Natural killer cell (primary cell): Measurements from ENCODE around the gene GTF2A1. TPM values are rescaled to one million over a fixed set of nuclear protein-coding genes. Genes with fewer than 3 reads are reported as not detected.

Experiments
- ATAC-seq, 3 donors: fragments of 150-1000 bp in 2 of 3; fragments of 200-7000 bp in 1 of 3; cut with Tn5 transposase; 1 replicate in 1 of 3; 2 replicates in 2 of 3; pipeline ENCODE4 v1.10.0; 2021; ENCODE audit warnings: mild to moderate bottlenecking in 2 of 3, moderate library complexity in 2 of 3
- DNase-seq, 2 donors: peaks; one replicate each; pipeline versions ENCODE4 v3.0.0 to v3.0.0-alpha.2; 2013 to 2021; ENCODE audit warnings: mixed read lengths in 1 of 2
- H3K27ac ChIP-seq: one replicate; pipeline ENCODE4 v1.5.1; 2013; ENCODE audit warnings: mild to moderate bottlenecking, low read length
- H3K27me3 ChIP-seq: one replicate; pipeline ENCODE4 v1.6.1; 2013; ENCODE audit warnings: low read length; ENCODE audit not compliant: control insufficient read depth, insufficient read depth
- H3K36me3 ChIP-seq: one replicate; pipeline ENCODE4 v1.6.1; 2013; ENCODE audit warnings: low read length; ENCODE audit not compliant: control insufficient read depth, insufficient read depth
- H3K4me1 ChIP-seq: one replicate; pipeline ENCODE4 v1.6.1; 2013; ENCODE audit warnings: low read length; ENCODE audit not compliant: control insufficient read depth, insufficient read depth
- H3K4me3 ChIP-seq: one replicate; pipeline ENCODE4 v1.5.1; 2013; ENCODE audit warnings: low read length
- H3K9me3 ChIP-seq: one replicate; pipeline ENCODE4 v1.6.1; 2013; ENCODE audit warnings: low read length; ENCODE audit not compliant: control insufficient read depth, insufficient read depth
- H3K27ac Mint-ChIP-seq, 2 donors: one replicate each; pipeline ENCODE4 v1.8.0; 2022; ENCODE audit warnings: mild to moderate bottlenecking in 2 of 2, mixed read lengths in 2 of 2, moderate library complexity in 1 of 2
- H3K27me3 Mint-ChIP-seq, 2 donors: one replicate each; pipeline ENCODE4 v1.8.0; 2022; ENCODE audit warnings: low read depth in 2 of 2, mixed read lengths in 2 of 2
- H3K36me3 Mint-ChIP-seq: one replicate; pipeline ENCODE4 v1.8.0; 2022; ENCODE audit warnings: mixed read lengths
- H3K4me1 Mint-ChIP-seq, 2 donors: one replicate each; pipeline ENCODE4 v1.8.0; 2022; ENCODE audit warnings: mixed read lengths in 2 of 2
- H3K4me3 Mint-ChIP-seq: one replicate; pipeline ENCODE4 v1.8.0; 2022; ENCODE audit warnings: mild to moderate bottlenecking, moderate library complexity, mixed read lengths
- H3K9me3 Mint-ChIP-seq, 2 donors: one replicate each; pipeline ENCODE4 v1.8.0; 2022; ENCODE audit warnings: mixed read lengths in 2 of 2
- whole genome bisulfite sequencing: methylation state at CpG from one replicate; pipeline ENCODE4 v1.1.7; 2013; ENCODE audit warnings: missing lambda C conversion rate; ENCODE audit not compliant: insufficient coverage; 5-methylcytosine and 5-hydroxymethylcytosine counted together
- intact Hi-C: fragments of 100-400 bp; cut with micrococcal nuclease; formaldehyde crosslinking; loops from one replicate; pipeline ENCODE4 v1.14.2; 2022
- total RNA-seq, 4 donors: library from RNA; stranded (reverse); fragments of 120-200 nt in 1 of 4; gene quantifications; one replicate each; pipeline versions ENCODE4 v1.2.3 to v1.2.4, GENCODE V29; 2013 to 2022
- TF ChIP-seq, protein P1 (sequence below): fragments of 200-600 bp; IDR thresholded peaks from one replicate; pipeline ENCODE4 v1.8.0; 2022; ENCODE audit warnings: antibody characterized with exemption

GTF2A1 gene
- total RNA-seq, 3 donors from 2014 or later (not counting 1 experiment from before 2014, with no cell fraction given), result 24.5 to 32.7 (median 28.6) TPM

DNA sequence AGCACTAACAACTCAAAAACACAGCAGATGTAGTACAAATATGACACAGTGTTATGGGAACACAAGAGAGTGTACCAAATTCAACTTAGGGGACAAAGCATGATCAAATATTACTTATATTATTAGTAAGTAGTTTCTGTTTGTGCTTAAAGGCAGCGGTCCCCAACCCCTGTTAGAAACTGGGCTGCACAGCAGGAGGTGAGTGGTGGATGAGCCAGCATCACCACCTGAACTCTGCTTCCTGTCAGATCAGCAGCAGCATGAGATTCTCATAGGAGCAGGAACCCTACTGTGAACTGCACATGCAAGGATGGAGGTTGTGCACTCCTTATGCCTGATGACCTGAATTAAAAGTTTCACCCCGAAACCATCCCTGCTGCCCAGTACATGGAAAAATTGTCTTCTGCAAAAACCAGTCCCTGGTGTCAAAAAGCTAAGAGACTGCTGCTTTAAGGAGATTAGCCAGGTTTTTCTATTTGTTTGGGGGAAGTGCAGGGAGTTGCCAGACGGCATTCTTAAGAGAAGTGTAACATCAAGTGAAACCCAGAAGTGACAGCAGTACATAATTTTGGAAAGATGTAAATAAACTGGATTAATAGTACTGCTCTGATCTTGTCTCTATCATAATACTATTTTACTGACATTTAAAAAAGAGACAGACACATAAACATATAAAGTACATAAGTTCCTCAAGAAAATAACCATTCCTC, 26.7 kb downstream of the GTF2A1 start:
- H3K36me3 ChIP-seq, result peaks cover 64% of the 10 kb centered on the region
- H3K27ac ChIP-seq, result no peak overlapping the region
- no peaks in the 10 kb centered on the region for H3K27me3 ChIP-seq
- Mint-ChIP-seq H3K9me3 (no peaks in the 10 kb centered on the region), H3K36me3 (peaks cover 18% of the 10 kb centered on the region), H3K27ac (peak overlapping the region in 1 of 2 donors; percentile 37), H3K27me3 (no peaks in the 10 kb centered on the region), H3K4me3 (no peak overlapping the region), H3K4me1 (peaks cover 15 to 22% of the 10 kb centered on the region in 2 donors)
- TF ChIP-seq, protein P1, sequence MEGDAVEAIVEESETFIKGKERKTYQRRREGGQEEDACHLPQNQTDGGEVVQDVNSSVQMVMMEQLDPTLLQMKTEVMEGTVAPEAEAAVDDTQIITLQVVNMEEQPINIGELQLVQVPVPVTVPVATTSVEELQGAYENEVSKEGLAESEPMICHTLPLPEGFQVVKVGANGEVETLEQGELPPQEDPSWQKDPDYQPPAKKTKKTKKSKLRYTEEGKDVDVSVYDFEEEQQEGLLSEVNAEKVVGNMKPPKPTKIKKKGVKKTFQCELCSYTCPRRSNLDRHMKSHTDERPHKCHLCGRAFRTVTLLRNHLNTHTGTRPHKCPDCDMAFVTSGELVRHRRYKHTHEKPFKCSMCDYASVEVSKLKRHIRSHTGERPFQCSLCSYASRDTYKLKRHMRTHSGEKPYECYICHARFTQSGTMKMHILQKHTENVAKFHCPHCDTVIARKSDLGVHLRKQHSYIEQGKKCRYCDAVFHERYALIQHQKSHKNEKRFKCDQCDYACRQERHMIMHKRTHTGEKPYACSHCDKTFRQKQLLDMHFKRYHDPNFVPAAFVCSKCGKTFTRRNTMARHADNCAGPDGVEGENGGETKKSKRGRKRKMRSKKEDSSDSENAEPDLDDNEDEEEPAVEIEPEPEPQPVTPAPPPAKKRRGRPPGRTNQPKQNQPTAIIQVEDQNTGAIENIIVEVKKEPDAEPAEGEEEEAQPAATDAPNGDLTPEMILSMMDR, result no peak
- no peak overlapping the region for H3K4me3 ChIP-seq
- no peak for ATAC-seq
- intact Hi-C loops, result no loop called here
- peak in 1 of 2 donors; percentile 12 for DNase-seq
- 89% methylated on average over 3 of the region's 3 CpGs for WGBS
- H3K4me1 ChIP-seq, result no peaks in the 10 kb centered on the region
- no peaks in the 10 kb centered on the region for H3K9me3 ChIP-seq

GRCh38 chr14:81192594-81192993, 28.2 kb downstream of the GTF2A1 start:
- no peaks in the 10 kb centered on the region for H3K27me3 ChIP-seq
- H3K36me3 ChIP-seq, result peaks cover 64% of the 10 kb centered on the region
- H3K4me3 Mint-ChIP-seq, result no peak overlapping the region
- H3K36me3 Mint-ChIP-seq, result peaks cover 24% of the 10 kb centered on the region
- H3K4me1 Mint-ChIP-seq, result peaks cover 22 to 30% of the 10 kb centered on the region in 2 donors
- H3K9me3 ChIP-seq, result no peaks in the 10 kb centered on the region
- H3K27me3 Mint-ChIP-seq, result no peaks in the 10 kb centered on the region
- H3K4me3 ChIP-seq, result no peak overlapping the region
- no peaks in the 10 kb centered on the region for H3K9me3 Mint-ChIP-seq
- H3K27ac Mint-ChIP-seq, result peak overlapping the region; percentile 36 to 55
- ATAC-seq (no peak), DNase-seq (peak in 1 of 2 donors; percentile 43)
- peaks cover 2% of the 10 kb centered on the region for H3K4me1 ChIP-seq
- intact Hi-C loops, result no loop called here
- TF ChIP-seq, protein P1, result no peak
- H3K27ac ChIP-seq, result no peak overlapping the region
- WGBS, result 48% methylated on average over 2 of the region's 2 CpGs

- DNase-seq (no peak), ATAC-seq (no peak)
- Histone ChIP-seq H3K27me3 (no peaks in the 10 kb centered on the region), H3K27ac (no peak overlapping the region), H3K9me3 (no peaks in the 10 kb centered on the region), H3K4me3 (no peak overlapping the region), H3K4me1 (peaks cover 2% of the 10 kb centered on the region), H3K36me3 (peaks cover 58% of the 10 kb centered on the region)
- Mint-ChIP-seq H3K4me1 (peaks cover 27 to 39% of the 10 kb centered on the region in 2 donors), H3K9me3 (no peaks in the 10 kb centered on the region), H3K4me3 (no peak overlapping the region), H3K36me3 (peaks cover 25% of the 10 kb centered on the region), H3K27ac (peak overlapping the region; percentile 41 to 53), H3K27me3 (no peaks in the 10 kb centered on the region)
- 73% methylated on average over 4 of the region's 5 CpGs for WGBS
- intact Hi-C loops, result no loop called here
- TF ChIP-seq, protein P1, result no peak
These were observed 32.8 kb downstream of the GTF2A1 start for GRCh38 chr14:81187832-81188522.
